K562 (cell line): ENCODE data around the gene ZER1. TPM values are rescaled to one million over a fixed set of nuclear protein-coding genes. Genes with fewer than 3 reads are reported as not detected.

Source experiments
- BRF2 ChIP-seq: IDR thresholded peaks from 3 replicates; pipeline ENCODE4 v1.6.1; 2011; ENCODE audit warnings: borderline replicate concordance, mild to moderate bottlenecking; ENCODE audit not compliant: insufficient read length, insufficient read depth
- CBX8 ChIP-seq: fragments of 200-600 bp; sonication (generic); IDR thresholded peaks from 2 replicates; pipeline ENCODE4 v1.6.1; 2012; ENCODE audit warnings: borderline replicate concordance, mixed run types, low read depth, mild to moderate bottlenecking, moderate library complexity, mixed read lengths, low read length, control low read depth, inconsistent platforms; ENCODE audit not compliant: poor library complexity, severe bottlenecking; ENCODE audit errors: extremely low read depth
- CC2D1A ChIP-seq: fragments of 450-650 bp; IDR thresholded peaks from 2 replicates; pipeline ENCODE4 v1.6.1; 2017; ENCODE audit warnings: mild to moderate bottlenecking
- FOXK2 ChIP-seq, 2 experiments: fragments of 450-650 bp; IDR thresholded peaks in 1 of 2; conservative IDR thresholded peaks in 1 of 2; 2 replicates each; pipeline ENCODE4 v1.6.1; 2016; ENCODE audit warnings: low read depth in 2 of 2, mild to moderate bottlenecking in 1 of 2
- GABPB1 ChIP-seq: sonication (generic); formaldehyde crosslinking; IDR thresholded peaks from 2 replicates; pipeline ENCODE4 v1.8.0; 2022; ENCODE audit warnings: mild to moderate bottlenecking, missing genetic modification reagents
- HINFP ChIP-seq: fragments of 450-650 bp; conservative IDR thresholded peaks from 2 replicates; pipeline ENCODE4 v1.6.1; 2016; ENCODE audit warnings: missing genetic modification characterization, low read depth, mild to moderate bottlenecking, control low read depth, missing compliant biosample characterization
- HSF4 ChIP-seq: fragments of 250-450 bp; sonication (Bioruptor Pico); IDR thresholded peaks from 2 replicates; pipeline ENCODE4 v2.1.2; 2022; ENCODE audit warnings: mild to moderate bottlenecking, moderate library complexity, borderline replicate concordance
- JUNB ChIP-seq: fragments of 450-650 bp; formaldehyde crosslinking; conservative IDR thresholded peaks from 2 replicates; pipeline ENCODE4 v1.4.0; 2020; ENCODE audit warnings: mild to moderate bottlenecking
- KDM4B ChIP-seq, 2 experiments: fragments of 450-650 bp in 1 of 2; sonication (generic) in 1 of 2; IDR thresholded peaks; 2 replicates each; pipeline ENCODE4 v1.6.1; 2016 to 2017; ENCODE audit warnings: borderline replicate concordance in 2 of 2, antibody characterized with exemption in 1 of 2, low read depth in 1 of 2, mild to moderate bottlenecking in 1 of 2
- LCOR ChIP-seq: sonication (generic); formaldehyde crosslinking; IDR thresholded peaks from 2 replicates; pipeline ENCODE4 v1.8.0; 2022; ENCODE audit warnings: mild to moderate bottlenecking, missing genetic modification reagents
- NFATC3 ChIP-seq: fragments of 450-650 bp; IDR thresholded peaks from 2 replicates; pipeline ENCODE4 v1.6.1; 2017; ENCODE audit warnings: mild to moderate bottlenecking
- NR2C1 ChIP-seq, 2 experiments: fragments of 450-650 bp; IDR thresholded peaks; 2 replicates each; pipeline ENCODE4 v1.6.1; 2017; ENCODE audit warnings: mild to moderate bottlenecking in 2 of 2, antibody characterized with exemption in 1 of 2, inconsistent platforms in 1 of 2, missing compliant biosample characterization in 1 of 2, missing genetic modification characterization in 1 of 2
- PTBP1 ChIP-seq: fragments of 200-400 bp; formaldehyde crosslinking; IDR thresholded peaks from 2 replicates; pipeline ENCODE4 v1.6.1; 2017; ENCODE audit warnings: low read depth, low read length
- RBM15 ChIP-seq: fragments of 200-400 bp; formaldehyde crosslinking; IDR thresholded peaks from 2 replicates; pipeline ENCODE4 v1.6.1; 2018; ENCODE audit warnings: mild to moderate bottlenecking, low read length, moderate library complexity; ENCODE audit not compliant: insufficient read depth
- SAFB2 ChIP-seq: fragments of 200-400 bp; formaldehyde crosslinking; IDR thresholded peaks from 2 replicates; pipeline ENCODE4 v1.6.1; 2018; ENCODE audit warnings: borderline replicate concordance, low read length, low read depth, moderate library complexity; ENCODE audit not compliant: severe bottlenecking
- SETDB1 ChIP-seq: IDR thresholded peaks from one replicate; pipeline ENCODE4 v1.6.1; 2012; ENCODE audit warnings: low read length, control low read depth, inconsistent platforms
- SMARCE1 ChIP-seq: fragments of 450-650 bp; IDR thresholded peaks from 2 replicates; pipeline ENCODE4 v1.7.1; 2016; ENCODE audit warnings: mild to moderate bottlenecking
- TARDBP ChIP-seq: fragments of 450-650 bp; IDR thresholded peaks from 2 replicates; pipeline ENCODE4 v1.6.1; 2016
- ZBTB8A ChIP-seq: fragments of 450-650 bp; IDR thresholded peaks from 2 replicates; pipeline ENCODE4 v1.6.1; 2018; ENCODE audit warnings: mild to moderate bottlenecking, moderate library complexity; ENCODE audit not compliant: partially characterized antibody
- ZNF436 ChIP-seq: fragments of 250-450, 450-650 bp; sonication (Bioruptor Pico); formaldehyde crosslinking; IDR thresholded peaks from 2 replicates; pipeline ENCODE4 v1.7.0; 2020; ENCODE audit warnings: mild to moderate bottlenecking
- ZNF584 ChIP-seq: fragments of 200-800 bp; sonication (Bioruptor generic); IDR thresholded peaks from 2 replicates; pipeline ENCODE4 v1.6.1; 2016; ENCODE audit warnings: low read depth, mild to moderate bottlenecking, missing genetic modification characterization, missing compliant biosample characterization
- ZNF77 ChIP-seq: fragments of 250-450 bp; sonication (Bioruptor Pico); IDR thresholded peaks from 2 replicates; pipeline ENCODE4 v1.5.0; 2020
- ZNF780A ChIP-seq: fragments of 250-450 bp; sonication (Bioruptor Pico); IDR thresholded peaks from 2 replicates; pipeline ENCODE4 v1.5.0; 2021; ENCODE audit warnings: mild to moderate bottlenecking
- ZSCAN32 ChIP-seq: fragments of 450-650 bp; formaldehyde crosslinking; IDR thresholded peaks from 2 replicates; pipeline ENCODE4 v1.4.0; 2020; ENCODE audit warnings: mild to moderate bottlenecking, moderate library complexity
- polyA plus RNA-seq, 8 experiments: library from polyadenylated mRNA; depleted of rRNA in 4 of 8; stranded (reverse) in 5 of 8; unstranded in 3 of 8; fragments of >200 nt; fragmentation: Nextera tagmentation in 2 of 8; fragmentation: Illumina TruSeq in 1 of 8; extraction: Ambion mirVana in 2 of 8; extraction: Trizol in 1 of 8; gene quantifications; 2 replicates each; pipeline versions ENCODE4 v1.2.1 to v1.2.3, GENCODE V29; 2011 to 2014; ENCODE audit warnings: inconsistent platforms in 1 of 8, missing spikeins in 1 of 8
- total RNA-seq, 7 experiments: library from RNA; depleted of rRNA in 6 of 7; stranded (reverse); fragments of >200 nt in 6 of 7; fragmentation: Illumina TruSeq in 2 of 7; extraction: Trizol in 2 of 7; gene quantifications; 2 replicates each; pipeline versions ENCODE4 v1.2.1 to v1.2.3, GENCODE V29; 2011 to 2021; ENCODE audit warnings: low replicate concordance in 1 of 7
- TF ChIP-seq, protein P1 (sequence below): fragments of 200-800 bp; sonication (Bioruptor generic); IDR thresholded peaks from 2 replicates; pipeline ENCODE4 v1.6.1; 2017; ENCODE audit warnings: missing genetic modification characterization, missing compliant biosample characterization
- TF ChIP-seq, protein P2 (sequence below): sonication (generic); formaldehyde crosslinking; IDR thresholded peaks from 2 replicates; pipeline ENCODE4 v1.9.0; 2022; ENCODE audit warnings: mild to moderate bottlenecking, missing genetic modification reagents

Gene ZER1
- total and polyA plus RNA-seq, 9 of the 15 experiments (the other 6 are each of a cell fraction or from before 2014, with no cell fraction given) = 0.07 to 10.7 (median 6.2) TPM

DNA sequence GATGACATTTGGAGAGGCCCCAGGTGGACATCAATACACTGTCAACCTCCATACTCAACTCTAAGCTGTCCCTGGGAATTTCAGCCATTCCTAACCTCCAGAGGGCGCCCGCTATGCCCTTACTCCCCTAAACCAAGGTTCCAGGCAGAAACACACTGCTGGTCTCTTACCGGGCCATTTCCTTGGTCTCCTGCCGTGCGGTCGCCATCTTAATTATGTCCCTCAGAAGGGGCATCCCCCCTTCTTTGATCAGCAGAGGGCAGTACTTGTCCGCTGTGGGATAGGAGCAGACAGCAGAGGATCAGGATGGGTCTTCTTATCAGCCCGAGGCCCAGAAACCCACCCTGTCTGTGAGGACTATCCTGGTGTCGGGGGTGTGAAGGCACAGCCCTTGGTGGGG is 38.5 kb downstream of the ZER1 start (continued):
- TF ChIP-seq SAFB2 (no peak), FOXK2 (conservative IDR thresholded peaks at IDR 0.05 in 1 of 2, IDR thresholded peaks at IDR 0.05 in 1 of 2; ENCODE audit: low read depth in 2 of 2) (no peak), PTBP1 (no peak), HSF4 (CRISPR knock-in tag) (no peak), ZSCAN32 (no peak), ZBTB8A (no peak), SETDB1 (no peak), BRF2 (no peak), ZNF436 (CRISPR knock-in tag) (no peak), SMARCE1 (no peak), CBX8 (no peak), JUNB (CRISPR knock-in tag) (no peak), TARDBP (no peak), GABPB1 (peak; percentile 52; the same call in 1 of the 2 replicates), NFATC3 (no peak), ZNF584 (CRISPR knock-in tag) (no peak), LCOR (peak; percentile 28; the same call in 1 of the 2 replicates), CC2D1A (peak; percentile 77; the same call in 1 of the 2 replicates), NR2C1 (IDR thresholded peaks at IDR 0.05) (no peak), NR2C1 (tag; IDR thresholded peaks at IDR 0.05) (0 out of 2 replicates have a peak, but pooled peaks have one; percentile 35), ZNF780A (CRISPR knock-in tag) (no peak), ZNF77 (CRISPR knock-in tag) (no peak), HINFP (tag) (no peak), RBM15 (no peak), KDM4B (IDR thresholded peaks at IDR 0.05; ENCODE audit: borderline replicate concordance in 2 of 2, low read depth in 1 of 2) (no peak)
- TF ChIP-seq, protein P1, sequence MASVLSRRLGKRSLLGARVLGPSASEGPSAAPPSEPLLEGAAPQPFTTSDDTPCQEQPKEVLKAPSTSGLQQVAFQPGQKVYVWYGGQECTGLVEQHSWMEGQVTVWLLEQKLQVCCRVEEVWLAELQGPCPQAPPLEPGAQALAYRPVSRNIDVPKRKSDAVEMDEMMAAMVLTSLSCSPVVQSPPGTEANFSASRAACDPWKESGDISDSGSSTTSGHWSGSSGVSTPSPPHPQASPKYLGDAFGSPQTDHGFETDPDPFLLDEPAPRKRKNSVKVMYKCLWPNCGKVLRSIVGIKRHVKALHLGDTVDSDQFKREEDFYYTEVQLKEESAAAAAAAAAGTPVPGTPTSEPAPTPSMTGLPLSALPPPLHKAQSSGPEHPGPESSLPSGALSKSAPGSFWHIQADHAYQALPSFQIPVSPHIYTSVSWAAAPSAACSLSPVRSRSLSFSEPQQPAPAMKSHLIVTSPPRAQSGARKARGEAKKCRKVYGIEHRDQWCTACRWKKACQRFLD (CRISPR knock-in tag) = no peak; the same call in 1 of the 2 replicates
- TF ChIP-seq, protein P2, sequence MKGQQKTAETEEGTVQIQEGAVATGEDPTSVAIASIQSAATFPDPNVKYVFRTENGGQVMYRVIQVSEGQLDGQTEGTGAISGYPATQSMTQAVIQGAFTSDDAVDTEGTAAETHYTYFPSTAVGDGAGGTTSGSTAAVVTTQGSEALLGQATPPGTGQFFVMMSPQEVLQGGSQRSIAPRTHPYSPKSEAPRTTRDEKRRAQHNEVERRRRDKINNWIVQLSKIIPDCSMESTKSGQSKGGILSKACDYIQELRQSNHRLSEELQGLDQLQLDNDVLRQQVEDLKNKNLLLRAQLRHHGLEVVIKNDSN = no peak
